IPS-NIHi7 (cell line): Measurements from ENCODE around the gene RLN2.
"Not testable (repeated sequence)": the region's sequence is repeated elsewhere in the genome, so short reads cannot be mapped to it uniquely, and the experiment has no call there.

Experiments
- DNase-seq: peaks from one replicate; pipeline ENCODE4 v3.0.0; 2012; ENCODE audit warnings: mixed read lengths; ENCODE audit errors: extremely low spot score

Gene RLN2

GRCh38 chr9:5303840-5304795, at the start of gene RLN2:
TSS of gene RLN2 (minus strand) at chr9:5304716. CDS start at chr9:5304580, 136 bp downstream.
- DNase-seq: not testable (repeated sequence)

- DNase-seq: no peak
Observed at GRCh38 chr9:5354184-5354583, 49.7 kb upstream of the RLN2 start.

GRCh38 chr9:5352637-5353248, 48.2 kb upstream of the RLN2 start:
- DNase-seq: no peak

DNA sequence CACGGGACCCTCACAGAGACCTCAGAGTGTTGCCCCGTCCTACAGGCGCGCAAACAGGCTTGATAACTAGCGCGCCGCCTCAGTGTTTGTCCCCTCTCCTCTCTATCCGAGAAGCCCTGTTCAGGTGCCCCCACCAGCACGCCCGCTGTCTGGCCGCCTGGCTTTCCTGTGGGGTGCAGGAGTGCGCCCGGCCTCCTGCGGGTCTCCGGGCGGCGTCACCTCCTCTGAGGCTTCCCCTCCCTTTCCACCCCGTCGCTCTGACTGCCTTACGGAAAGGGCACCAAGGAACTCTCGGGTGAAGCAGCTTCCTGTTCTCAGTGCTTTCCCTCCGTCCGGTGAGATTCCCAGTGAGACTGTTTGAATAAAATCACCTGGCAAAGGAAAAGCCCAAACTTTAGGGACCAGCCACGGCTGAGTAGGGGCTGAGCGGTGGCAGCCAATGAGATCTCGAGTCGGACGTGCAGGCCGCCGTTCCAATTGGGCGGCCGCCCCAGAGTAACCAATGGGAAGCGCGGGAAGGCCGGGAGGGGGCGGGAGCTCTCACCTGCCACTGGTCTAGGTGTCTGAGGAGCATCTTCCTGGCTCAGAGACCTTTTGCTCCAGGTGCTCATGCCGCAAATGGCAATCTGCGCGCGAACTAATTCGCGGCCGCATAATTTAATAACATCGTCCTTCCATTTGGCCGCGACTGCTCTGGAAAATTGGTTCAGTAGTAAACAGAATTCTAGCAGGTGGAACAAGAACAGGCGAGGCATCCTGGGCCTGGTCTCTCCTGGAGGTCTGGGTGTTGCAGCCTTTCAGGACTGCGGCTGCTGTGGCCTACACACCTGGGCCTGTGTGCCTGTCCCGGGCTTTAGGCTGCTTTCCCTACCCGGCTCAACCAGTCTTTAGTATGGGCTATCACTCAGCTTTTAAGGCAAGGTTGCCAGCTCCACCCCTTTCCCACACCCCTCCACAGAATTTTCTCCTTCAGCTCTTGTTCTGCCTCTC, 34.8 kb upstream of the RLN2 start, which contains the start of gene RLN1:
RLN1 (minus strand) TSS at position 885 of the 990 bp plus-strand sequence; CDS start at position 755, 130 bp downstream.
- DNase-seq: not testable (repeated sequence)

DNA sequence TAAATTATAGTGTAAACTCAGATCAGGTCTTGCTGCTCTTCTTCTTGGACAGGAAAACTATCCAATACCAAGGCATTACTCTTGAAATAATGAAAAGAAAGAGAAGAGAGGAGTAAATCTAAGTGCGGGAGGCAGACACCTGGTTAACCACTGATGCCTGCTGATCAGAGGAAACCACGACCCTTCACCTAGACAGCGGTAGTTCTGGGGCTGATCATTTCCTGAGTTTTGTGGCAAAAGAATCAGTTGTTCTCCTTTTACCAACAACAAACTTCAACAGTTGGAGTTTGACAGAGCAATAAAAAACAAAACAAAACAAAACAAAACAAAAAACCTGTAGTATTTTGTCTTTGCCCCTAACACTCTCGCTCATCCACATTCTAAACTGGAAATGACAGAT, 32.2 kb upstream of the RLN2 start:
- no peak for DNase-seq

DNA sequence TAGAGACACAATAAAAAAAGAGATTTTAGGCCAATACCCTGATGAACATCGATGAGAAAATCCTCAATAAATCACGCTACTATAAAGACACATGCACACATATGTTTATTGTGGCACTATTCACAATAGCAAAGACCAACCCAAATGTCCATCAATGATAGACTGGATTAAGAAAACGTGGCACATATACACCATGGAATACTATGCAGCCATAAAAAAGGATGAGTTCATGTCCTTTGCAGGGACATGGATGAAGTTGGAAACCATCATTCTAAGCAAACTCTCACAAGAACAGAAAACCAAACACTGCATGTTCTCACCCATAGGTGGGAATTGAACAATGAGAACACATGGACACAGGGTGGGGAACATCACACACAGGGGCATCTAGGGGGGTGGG, 26.8 kb upstream of the RLN2 start:
- DNase-seq: not testable (repeated sequence)

DNA sequence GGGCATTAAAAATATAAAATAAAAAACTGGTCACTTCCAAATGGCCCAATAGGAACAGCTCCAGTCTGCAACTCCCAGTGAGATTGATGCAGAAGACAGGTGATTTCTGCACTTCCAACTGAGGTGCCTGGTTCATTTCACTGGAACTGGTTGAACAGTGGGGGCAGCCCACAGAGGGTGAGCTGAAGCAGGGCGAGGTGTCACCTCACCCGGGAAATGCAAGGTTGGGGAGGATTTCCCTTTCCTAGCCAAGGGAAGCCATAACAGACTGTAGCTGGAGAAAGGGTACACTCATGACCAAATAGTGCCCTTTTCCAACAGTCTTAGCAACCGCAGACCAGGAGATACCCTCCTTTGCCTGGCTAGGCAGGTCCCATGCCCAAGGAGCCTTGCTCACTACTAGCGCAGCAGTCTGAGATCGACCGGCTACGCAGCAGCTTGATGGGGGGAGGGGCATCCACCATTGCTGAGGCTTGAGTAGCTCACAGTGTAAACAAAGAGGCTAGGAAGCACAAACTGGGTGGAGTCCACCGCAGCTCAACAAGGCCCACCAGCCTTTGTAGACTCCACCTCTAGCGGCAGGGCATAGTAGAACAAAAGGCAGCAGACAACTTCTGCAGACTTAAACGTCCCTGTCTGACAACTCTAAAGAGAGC, 22.5 kb upstream of the RLN2 start:
- peak; percentile 35 for DNase-seq

DNA sequence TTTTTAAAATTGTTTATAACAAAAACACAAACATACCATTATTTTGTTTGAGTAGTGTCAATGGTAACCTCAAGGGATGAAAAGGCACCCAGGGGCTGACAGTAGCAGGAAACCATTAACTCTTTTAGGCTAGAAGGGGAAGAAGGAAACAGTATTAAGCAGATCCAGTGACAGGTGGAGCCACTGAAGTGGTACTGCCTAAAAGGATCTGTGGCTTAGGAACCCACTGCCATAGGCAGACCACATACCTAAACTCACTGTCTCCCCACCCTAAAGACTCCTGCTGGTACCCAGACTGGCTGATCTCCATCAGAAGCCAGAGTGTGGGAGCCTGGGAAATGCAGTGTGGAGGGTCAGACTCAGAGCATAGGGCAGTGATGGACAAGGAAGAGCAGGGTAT, 21.7 kb upstream of the RLN2 start:
- DNase-seq: no peak

GRCh38 chr9:5321601-5322000, 17.1 kb upstream of the RLN2 start:
- DNase-seq: not testable (repeated sequence)

- no peak for DNase-seq
Observed at GRCh38 chr9:5321058-5321457, 16.5 kb upstream of the RLN2 start.

DNA sequence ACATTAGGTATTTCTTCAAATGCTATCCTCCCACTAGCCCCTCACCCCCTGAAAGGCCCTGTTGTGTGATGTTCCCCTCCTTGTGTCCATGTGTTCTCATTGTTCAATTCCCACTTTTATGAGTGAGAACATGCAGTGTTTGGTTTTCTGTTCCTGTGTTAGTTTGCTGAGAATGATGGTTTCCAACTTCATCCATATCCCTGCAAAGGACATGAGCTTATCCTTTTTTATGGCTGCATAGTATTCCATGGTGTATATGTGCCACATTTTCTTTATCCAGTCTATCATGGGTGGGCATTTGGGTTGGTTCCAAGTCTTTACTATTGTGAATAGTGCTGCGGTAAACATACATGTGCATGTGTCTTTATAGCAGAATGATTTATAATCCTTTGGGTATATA, 11.9 kb upstream of the RLN2 start:
- DNase-seq: not testable (repeated sequence)

- no peak for DNase-seq
Observed at GRCh38 chr9:5315187-5315923, 10.8 kb upstream of the RLN2 start.

GRCh38 chr9:5310851-5311250, 6.3 kb upstream of the RLN2 start:
- no peak for DNase-seq

DNA sequence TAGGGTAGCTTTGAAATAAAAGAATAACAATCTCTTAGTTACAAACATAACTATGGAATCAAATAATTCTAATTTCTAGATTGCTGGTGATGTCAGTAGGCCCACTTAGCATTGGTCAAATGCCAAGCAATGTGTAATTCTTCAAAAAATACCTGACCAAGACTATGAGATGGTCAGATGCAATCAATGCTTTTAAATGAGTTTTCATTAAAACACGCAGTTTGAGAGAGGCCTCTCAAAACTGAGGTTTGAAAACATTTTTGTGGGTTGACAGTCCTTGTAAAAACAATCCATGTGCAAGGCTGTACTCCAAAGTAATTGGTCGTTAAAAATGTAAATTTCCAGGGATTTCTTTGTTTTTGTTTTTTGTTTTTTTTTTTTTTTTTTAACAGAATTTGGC, 1.2 kb upstream of the RLN2 start:
- no peak for DNase-seq

DNA sequence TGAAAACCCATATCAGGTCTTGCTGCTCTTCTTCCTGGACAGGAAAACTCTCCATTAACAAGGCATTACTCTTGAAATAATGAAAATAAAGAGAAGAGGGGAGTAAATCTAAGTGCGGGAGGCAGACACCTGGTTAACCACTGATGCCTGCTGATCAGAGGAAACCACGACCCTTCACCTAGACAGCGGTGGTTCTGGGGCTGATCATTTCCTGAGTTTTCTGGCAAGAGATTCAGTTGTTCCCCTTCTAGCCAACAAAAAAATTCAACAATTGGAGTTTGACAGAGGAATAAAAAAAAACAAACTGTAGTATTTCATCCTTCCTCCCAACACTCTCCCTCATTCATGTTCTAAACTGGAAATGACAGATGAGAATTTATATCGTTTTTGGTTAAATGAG, 3.0 kb downstream of the RLN2 start:
- DNase-seq: no peak

GRCh38 chr9:5292141-5292540, 12.4 kb downstream of the RLN2 start:
- DNase-seq: no peak

GRCh38 chr9:5288591-5288990, 15.9 kb downstream of the RLN2 start:
- DNase-seq: no peak

GRCh38 chr9:5286262-5286661, 18.3 kb downstream of the RLN2 start:
- DNase-seq: no peak

GRCh38 chr9:5278486-5278885, 26.0 kb downstream of the RLN2 start:
- no peak for DNase-seq

GRCh38 chr9:5274770-5275169, 29.7 kb downstream of the RLN2 start:
- DNase-seq: no peak
